ENCODE results near the gene ATP6V0B. TPM values are rescaled to one million over a fixed set of nuclear protein-coding genes. Genes with fewer than 3 reads are reported as not detected.

The ATP6V0B gene
- total and polyA plus RNA-seq, 2 of the 13 experiments (the other 11 are each of a cell fraction or from before 2014, with no cell fraction given), result 157 to 161 TPM

DNA sequence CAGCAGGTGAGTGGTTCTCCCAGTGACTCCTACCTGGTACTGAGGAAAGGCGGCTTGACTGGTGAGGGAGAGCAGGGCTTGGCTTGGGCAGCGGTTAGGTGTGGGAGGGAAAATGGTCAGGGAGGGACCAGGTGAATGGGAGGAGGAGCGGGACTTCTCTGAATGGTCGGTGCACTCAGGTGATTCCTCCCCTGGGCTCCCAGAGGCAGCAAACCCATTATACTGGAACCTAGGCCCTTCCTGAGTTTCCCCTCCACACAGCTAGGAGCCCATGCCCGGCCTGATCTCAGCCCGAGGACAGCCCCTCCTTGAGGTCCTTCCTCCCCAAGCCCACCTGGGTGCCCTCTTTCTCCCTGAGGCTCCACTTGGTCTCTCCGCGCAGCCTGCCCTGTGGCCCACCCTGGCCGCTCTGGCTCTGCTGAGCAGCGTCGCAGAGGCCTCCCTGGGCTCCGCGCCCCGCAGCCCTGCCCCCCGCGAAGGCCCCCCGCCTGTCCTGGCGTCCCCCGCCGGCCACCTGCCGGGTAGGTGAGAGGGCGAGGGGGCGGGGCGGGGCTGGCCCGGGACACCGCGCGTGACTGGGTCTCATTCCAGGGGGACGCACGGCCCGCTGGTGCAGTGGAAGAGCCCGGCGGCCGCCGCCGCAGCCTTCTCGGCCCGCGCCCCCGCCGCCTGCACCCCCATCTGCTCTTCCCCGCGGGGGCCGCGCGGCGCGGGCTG, 38.9 kb upstream of the ATP6V0B start (continued):
- TF ChIP-seq, protein P1, sequence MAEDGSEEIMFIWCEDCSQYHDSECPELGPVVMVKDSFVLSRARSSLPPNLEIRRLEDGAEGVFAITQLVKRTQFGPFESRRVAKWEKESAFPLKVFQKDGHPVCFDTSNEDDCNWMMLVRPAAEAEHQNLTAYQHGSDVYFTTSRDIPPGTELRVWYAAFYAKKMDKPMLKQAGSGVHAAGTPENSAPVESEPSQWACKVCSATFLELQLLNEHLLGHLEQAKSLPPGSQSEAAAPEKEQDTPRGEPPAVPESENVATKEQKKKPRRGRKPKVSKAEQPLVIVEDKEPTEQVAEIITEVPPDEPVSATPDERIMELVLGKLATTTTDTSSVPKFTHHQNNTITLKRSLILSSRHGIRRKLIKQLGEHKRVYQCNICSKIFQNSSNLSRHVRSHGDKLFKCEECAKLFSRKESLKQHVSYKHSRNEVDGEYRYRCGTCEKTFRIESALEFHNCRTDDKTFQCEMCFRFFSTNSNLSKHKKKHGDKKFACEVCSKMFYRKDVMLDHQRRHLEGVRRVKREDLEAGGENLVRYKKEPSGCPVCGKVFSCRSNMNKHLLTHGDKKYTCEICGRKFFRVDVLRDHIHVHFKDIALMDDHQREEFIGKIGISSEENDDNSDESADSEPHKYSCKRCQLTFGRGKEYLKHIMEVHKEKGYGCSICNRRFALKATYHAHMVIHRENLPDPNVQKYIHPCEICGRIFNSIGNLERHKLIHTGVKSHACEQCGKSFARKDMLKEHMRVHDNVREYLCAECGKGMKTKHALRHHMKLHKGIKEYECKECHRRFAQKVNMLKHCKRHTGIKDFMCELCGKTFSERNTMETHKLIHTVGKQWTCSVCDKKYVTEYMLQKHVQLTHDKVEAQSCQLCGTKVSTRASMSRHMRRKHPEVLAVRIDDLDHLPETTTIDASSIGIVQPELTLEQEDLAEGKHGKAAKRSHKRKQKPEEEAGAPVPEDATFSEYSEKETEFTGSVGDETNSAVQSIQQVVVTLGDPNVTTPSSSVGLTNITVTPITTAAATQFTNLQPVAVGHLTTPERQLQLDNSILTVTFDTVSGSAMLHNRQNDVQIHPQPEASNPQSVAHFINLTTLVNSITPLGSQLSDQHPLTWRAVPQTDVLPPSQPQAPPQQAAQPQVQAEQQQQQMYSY (CRISPR knock-in tag; IDR thresholded peaks at IDR 0.05), result 0 out of 2 replicates have a peak, but pooled peaks have one; percentile 2
- TF ChIP-seq NONO (IDR thresholded peaks at IDR 0.05), result no peak
- peak; percentile 2; the same call in 1 of the 2 replicates for TF ChIP-seq NONO (CRISPR knock-in tag; conservative IDR thresholded peaks at IDR 0.05)
- TF ChIP-seq, protein P2, sequence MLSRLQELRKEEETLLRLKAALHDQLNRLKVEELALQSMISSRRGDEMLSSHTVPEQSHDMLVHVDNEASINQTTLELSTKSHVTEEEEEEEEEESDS (CRISPR knock-in tag; IDR thresholded peaks at IDR 0.05; ENCODE audit: borderline replicate concordance), result no peak
- 0 out of 2 replicates have a peak, but pooled peaks have one; percentile 32 for TF ChIP-seq ZSCAN31 (CRISPR knock-in tag; IDR thresholded peaks at IDR 0.05; ENCODE audit: low read depth)
- 0 out of 2 replicates have a peak, but pooled peaks have one; percentile 5 for TF ChIP-seq ZFAT (CRISPR knock-in tag; conservative IDR thresholded peaks at IDR 0.05)
- TF ChIP-seq FOXA1 (IDR thresholded peaks at IDR 0.05), result no peak
- 0 out of 2 replicates have a peak, but pooled peaks have one; percentile 8 for TF ChIP-seq FOXA1 (CRISPR knock-in tag; IDR thresholded peaks at IDR 0.05)
- 0 out of 2 replicates have a peak, but pooled peaks have one; percentile 7 for TF ChIP-seq RBFOX2 (IDR thresholded peaks at IDR 0.05; ENCODE audit: low read depth, low read length)
- TF ChIP-seq LCORL (IDR thresholded peaks at IDR 0.05), result no peak
- TF ChIP-seq LCORL (CRISPR knock-in tag; IDR thresholded peaks at IDR 0.05), result peak; percentile 12; the same call in 1 of the 2 replicates
- TF ChIP-seq, protein P3, sequence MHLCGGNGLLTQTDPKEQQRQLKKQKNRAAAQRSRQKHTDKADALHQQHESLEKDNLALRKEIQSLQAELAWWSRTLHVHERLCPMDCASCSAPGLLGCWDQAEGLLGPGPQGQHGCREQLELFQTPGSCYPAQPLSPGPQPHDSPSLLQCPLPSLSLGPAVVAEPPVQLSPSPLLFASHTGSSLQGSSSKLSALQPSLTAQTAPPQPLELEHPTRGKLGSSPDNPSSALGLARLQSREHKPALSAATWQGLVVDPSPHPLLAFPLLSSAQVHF (CRISPR knock-in tag; IDR thresholded peaks at IDR 0.05), result no peak
- 0 out of 2 replicates have a peak, but pooled peaks have one; percentile 50 for TF ChIP-seq ZNF441 (CRISPR knock-in tag; IDR thresholded peaks at IDR 0.05; ENCODE audit: borderline replicate concordance)
- no peak for TF ChIP-seq ZNF510 (CRISPR knock-in tag; IDR thresholded peaks at IDR 0.05; ENCODE audit: low read depth)
- TF ChIP-seq, protein P4, sequence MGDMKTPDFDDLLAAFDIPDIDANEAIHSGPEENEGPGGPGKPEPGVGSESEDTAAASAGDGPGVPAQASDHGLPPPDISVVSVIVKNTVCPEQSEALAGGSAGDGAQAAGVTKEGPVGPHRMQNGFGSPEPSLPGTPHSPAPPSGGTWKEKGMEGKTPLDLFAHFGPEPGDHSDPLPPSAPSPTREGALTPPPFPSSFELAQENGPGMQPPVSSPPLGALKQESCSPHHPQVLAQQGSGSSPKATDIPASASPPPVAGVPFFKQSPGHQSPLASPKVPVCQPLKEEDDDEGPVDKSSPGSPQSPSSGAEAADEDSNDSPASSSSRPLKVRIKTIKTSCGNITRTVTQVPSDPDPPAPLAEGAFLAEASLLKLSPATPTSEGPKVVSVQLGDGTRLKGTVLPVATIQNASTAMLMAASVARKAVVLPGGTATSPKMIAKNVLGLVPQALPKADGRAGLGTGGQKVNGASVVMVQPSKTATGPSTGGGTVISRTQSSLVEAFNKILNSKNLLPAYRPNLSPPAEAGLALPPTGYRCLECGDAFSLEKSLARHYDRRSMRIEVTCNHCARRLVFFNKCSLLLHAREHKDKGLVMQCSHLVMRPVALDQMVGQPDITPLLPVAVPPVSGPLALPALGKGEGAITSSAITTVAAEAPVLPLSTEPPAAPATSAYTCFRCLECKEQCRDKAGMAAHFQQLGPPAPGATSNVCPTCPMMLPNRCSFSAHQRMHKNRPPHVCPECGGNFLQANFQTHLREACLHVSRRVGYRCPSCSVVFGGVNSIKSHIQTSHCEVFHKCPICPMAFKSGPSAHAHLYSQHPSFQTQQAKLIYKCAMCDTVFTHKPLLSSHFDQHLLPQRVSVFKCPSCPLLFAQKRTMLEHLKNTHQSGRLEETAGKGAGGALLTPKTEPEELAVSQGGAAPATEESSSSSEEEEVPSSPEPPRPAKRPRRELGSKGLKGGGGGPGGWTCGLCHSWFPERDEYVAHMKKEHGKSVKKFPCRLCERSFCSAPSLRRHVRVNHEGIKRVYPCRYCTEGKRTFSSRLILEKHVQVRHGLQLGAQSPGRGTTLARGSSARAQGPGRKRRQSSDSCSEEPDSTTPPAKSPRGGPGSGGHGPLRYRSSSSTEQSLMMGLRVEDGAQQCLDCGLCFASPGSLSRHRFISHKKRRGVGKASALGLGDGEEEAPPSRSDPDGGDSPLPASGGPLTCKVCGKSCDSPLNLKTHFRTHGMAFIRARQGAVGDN (CRISPR knock-in tag; IDR thresholded peaks at IDR 0.05), result peak; percentile 24; the same call in 1 of the 2 replicates
- no peak for TF ChIP-seq GLI4 (CRISPR knock-in tag; IDR thresholded peaks at IDR 0.05; ENCODE audit: borderline replicate concordance)
- TF ChIP-seq ZNF772 (CRISPR knock-in tag; IDR thresholded peaks at IDR 0.05), result 0 out of 2 replicates have a peak, but pooled peaks have one; percentile 36
- TF ChIP-seq, protein P5, sequence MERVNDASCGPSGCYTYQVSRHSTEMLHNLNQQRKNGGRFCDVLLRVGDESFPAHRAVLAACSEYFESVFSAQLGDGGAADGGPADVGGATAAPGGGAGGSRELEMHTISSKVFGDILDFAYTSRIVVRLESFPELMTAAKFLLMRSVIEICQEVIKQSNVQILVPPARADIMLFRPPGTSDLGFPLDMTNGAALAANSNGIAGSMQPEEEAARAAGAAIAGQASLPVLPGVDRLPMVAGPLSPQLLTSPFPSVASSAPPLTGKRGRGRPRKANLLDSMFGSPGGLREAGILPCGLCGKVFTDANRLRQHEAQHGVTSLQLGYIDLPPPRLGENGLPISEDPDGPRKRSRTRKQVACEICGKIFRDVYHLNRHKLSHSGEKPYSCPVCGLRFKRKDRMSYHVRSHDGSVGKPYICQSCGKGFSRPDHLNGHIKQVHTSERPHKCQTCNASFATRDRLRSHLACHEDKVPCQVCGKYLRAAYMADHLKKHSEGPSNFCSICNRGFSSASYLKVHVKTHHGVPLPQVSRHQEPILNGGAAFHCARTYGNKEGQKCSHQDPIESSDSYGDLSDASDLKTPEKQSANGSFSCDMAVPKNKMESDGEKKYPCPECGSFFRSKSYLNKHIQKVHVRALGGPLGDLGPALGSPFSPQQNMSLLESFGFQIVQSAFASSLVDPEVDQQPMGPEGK (CRISPR knock-in tag; IDR thresholded peaks at IDR 0.05), result 0 out of 2 replicates have a peak, but pooled peaks have one; percentile 3

Measured in HepG2 (cell line).